ENCODE results near the gene PTGR3. TPM values are rescaled to one million over a fixed set of nuclear protein-coding genes. Genes with fewer than 3 reads are reported as not detected.

The PTGR3 gene
- total RNA-seq, 3 donors from 2014 or later (not counting 1 experiment from before 2014, with no cell fraction given), result 27.4 to 29.4 (median 28.5) TPM

DNA sequence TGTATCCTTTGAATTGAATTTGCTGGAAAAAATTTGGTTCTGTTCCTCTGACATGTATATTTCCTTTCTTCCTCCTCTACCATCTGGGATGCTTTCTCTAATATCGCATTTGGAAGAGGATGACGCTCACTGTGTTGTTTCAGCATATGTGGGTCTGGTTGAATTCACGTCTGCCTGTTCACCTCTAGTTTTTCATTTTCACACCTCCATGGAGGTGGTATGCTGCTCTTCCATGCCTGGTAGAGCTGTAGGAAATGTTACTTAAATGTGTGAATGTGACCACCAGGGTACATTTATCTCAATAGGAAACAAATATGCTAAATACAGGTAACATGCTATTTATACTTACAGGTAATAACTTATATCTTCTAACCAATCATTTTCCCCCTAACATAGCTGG lies 46.2 kb upstream of the PTGR3 start:
- Mint-ChIP-seq H3K4me3 (no peak overlapping the region), H3K27ac (peak overlapping the region; percentile 39 to 60), H3K27me3 (ENCODE audit: low read depth in 2 of 2) (no peaks in the 10 kb centered on the region), H3K36me3 (no peaks in the 10 kb centered on the region), H3K9me3 (peaks cover 0 to 1% of the 10 kb centered on the region in 2 donors), H3K4me1 (peaks cover 55 to 61% of the 10 kb centered on the region in 2 donors)
- H3K27me3 ChIP-seq (ENCODE audit: control insufficient read depth, insufficient read depth, low read length), result no peaks in the 10 kb centered on the region
- peaks cover 6% of the 10 kb centered on the region for H3K4me1 ChIP-seq (ENCODE audit: control insufficient read depth, insufficient read depth, low read length)
- DNase-seq (peak in 1 of 2 donors; percentile 14), ATAC-seq (peak in 2 of 3 donors; percentile 57 to 72)
- WGBS (ENCODE audit: insufficient coverage), result 67% methylated on average over 3 of the region's 3 CpGs
- H3K4me3 ChIP-seq (ENCODE audit: low read length), result no peak overlapping the region
- intact Hi-C loops (cut with micrococcal nuclease), result no loop called here
- H3K36me3 ChIP-seq (ENCODE audit: control insufficient read depth, insufficient read depth, low read length), result no peaks in the 10 kb centered on the region
- no peak overlapping the region for H3K27ac ChIP-seq (ENCODE audit: low read length)
- TF ChIP-seq, protein P1, sequence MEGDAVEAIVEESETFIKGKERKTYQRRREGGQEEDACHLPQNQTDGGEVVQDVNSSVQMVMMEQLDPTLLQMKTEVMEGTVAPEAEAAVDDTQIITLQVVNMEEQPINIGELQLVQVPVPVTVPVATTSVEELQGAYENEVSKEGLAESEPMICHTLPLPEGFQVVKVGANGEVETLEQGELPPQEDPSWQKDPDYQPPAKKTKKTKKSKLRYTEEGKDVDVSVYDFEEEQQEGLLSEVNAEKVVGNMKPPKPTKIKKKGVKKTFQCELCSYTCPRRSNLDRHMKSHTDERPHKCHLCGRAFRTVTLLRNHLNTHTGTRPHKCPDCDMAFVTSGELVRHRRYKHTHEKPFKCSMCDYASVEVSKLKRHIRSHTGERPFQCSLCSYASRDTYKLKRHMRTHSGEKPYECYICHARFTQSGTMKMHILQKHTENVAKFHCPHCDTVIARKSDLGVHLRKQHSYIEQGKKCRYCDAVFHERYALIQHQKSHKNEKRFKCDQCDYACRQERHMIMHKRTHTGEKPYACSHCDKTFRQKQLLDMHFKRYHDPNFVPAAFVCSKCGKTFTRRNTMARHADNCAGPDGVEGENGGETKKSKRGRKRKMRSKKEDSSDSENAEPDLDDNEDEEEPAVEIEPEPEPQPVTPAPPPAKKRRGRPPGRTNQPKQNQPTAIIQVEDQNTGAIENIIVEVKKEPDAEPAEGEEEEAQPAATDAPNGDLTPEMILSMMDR (IDR thresholded peaks at IDR 0.05), result no peak
- H3K9me3 ChIP-seq (ENCODE audit: control insufficient read depth, insufficient read depth, low read length), result peaks cover under 1% of the 10 kb centered on the region

DNA sequence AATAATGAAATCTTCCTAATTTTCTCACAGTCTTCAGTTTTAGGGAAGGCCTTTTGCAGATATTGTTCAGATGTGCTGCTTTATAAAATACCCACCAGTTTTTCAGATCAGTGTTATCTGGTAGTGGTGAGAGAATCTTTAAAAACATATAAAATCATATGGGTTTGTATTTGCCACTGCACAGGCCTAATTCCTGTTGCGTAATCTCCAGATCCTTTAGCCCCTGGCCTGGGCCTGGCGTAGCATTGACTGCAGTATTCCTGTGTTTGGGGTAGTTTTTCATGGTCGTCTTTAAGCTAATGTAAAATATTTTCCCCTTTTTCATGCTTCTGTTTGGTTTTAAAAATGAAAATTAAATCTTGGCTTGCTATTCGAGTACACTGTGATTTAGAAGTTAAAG lies 44.8 kb upstream of the PTGR3 start:
- DNase-seq (no peak), ATAC-seq (no peak)
- H3K4me3 Mint-ChIP-seq, result no peak overlapping the region
- 85% methylated on average over 2 of the region's 4 CpGs for WGBS (ENCODE audit: insufficient coverage)
- H3K4me1 Mint-ChIP-seq, result peaks cover 54 to 66% of the 10 kb centered on the region in 2 donors
- peaks cover 0 to 5% of the 10 kb centered on the region in 2 donors for H3K9me3 Mint-ChIP-seq
- Histone ChIP-seq H3K36me3 (ENCODE audit: control insufficient read depth, insufficient read depth, low read length) (no peaks in the 10 kb centered on the region), H3K4me1 (ENCODE audit: control insufficient read depth, insufficient read depth, low read length) (peaks cover 19% of the 10 kb centered on the region), H3K27me3 (ENCODE audit: control insufficient read depth, insufficient read depth, low read length) (no peaks in the 10 kb centered on the region), H3K9me3 (ENCODE audit: control insufficient read depth, insufficient read depth, low read length) (peaks cover 8% of the 10 kb centered on the region), H3K4me3 (ENCODE audit: low read length) (no peak overlapping the region), H3K27ac (ENCODE audit: low read length) (no peak overlapping the region)
- H3K36me3 Mint-ChIP-seq, result no peaks in the 10 kb centered on the region
- H3K27ac Mint-ChIP-seq, result peak overlapping the region; percentile 63 to 83
- no peaks in the 10 kb centered on the region for H3K27me3 Mint-ChIP-seq (ENCODE audit: low read depth in 2 of 2)
- TF ChIP-seq, protein P1 (IDR thresholded peaks at IDR 0.05), result no peak
- intact Hi-C loops (cut with micrococcal nuclease), result no loop called here

DNA sequence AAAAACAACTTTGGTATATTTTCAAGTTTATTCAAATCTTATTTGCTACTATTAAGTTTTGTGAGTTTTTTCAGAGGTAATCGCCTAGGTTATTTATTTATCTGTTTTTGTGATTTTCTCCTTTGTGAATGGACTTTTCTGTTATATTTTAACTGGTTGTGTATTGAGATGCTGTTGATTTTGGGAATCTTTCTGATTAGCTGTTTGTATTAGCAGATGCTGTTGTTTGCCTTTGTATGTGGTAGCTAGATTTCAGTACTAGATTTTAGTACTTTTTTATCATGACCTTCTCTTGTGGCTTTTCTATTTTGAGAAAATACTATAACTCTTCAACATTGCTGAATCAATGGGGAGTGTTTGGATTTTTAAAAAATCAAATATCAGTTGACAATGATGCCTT lies 44.1 kb upstream of the PTGR3 start:
- H3K4me3 ChIP-seq (ENCODE audit: low read length), result no peak overlapping the region
- Mint-ChIP-seq H3K27me3 (ENCODE audit: low read depth in 2 of 2) (no peaks in the 10 kb centered on the region), H3K4me1 (peaks cover 57 to 66% of the 10 kb centered on the region in 2 donors), H3K4me3 (no peak overlapping the region), H3K36me3 (no peaks in the 10 kb centered on the region), H3K9me3 (peaks cover 0 to 5% of the 10 kb centered on the region in 2 donors), H3K27ac (peak overlapping the region; percentile 63 to 83)
- no peak for ATAC-seq
- no peak for DNase-seq
- TF ChIP-seq, protein P1 (IDR thresholded peaks at IDR 0.05), result no peak
- 100% methylated on average over 1 of the region's 1 CpG for WGBS (ENCODE audit: insufficient coverage)
- H3K9me3 ChIP-seq (ENCODE audit: control insufficient read depth, insufficient read depth, low read length), result peaks cover 8% of the 10 kb centered on the region
- H3K36me3 ChIP-seq (ENCODE audit: control insufficient read depth, insufficient read depth, low read length), result no peaks in the 10 kb centered on the region
- H3K4me1 ChIP-seq (ENCODE audit: control insufficient read depth, insufficient read depth, low read length), result peaks cover 24% of the 10 kb centered on the region
- intact Hi-C loops (cut with micrococcal nuclease), result no loop called here
- H3K27ac ChIP-seq (ENCODE audit: low read length), result no peak overlapping the region
- H3K27me3 ChIP-seq (ENCODE audit: control insufficient read depth, insufficient read depth, low read length), result no peaks in the 10 kb centered on the region

DNA sequence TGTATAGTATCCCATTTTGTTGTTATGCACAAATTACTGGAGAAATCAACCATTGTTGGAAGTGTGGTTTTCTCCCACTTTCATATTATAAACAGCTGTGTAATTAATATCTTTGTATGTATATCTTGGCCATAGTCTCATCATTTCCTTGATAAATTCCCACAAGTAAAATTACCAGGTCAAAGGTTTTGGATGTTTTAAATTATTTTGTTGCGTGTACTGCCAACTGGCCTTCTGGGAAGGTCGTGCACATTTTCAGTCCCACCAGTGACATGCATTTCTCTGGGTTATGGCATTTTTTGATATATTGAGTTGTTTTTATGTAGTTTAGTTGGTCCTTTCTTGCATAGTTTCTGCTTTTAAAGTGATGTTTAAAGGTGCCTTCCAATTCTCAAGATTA lies 43.2 kb upstream of the PTGR3 start:
- Mint-ChIP-seq H3K27me3 (ENCODE audit: low read depth in 2 of 2) (no peaks in the 10 kb centered on the region), H3K4me1 (peaks cover 58 to 69% of the 10 kb centered on the region in 2 donors), H3K36me3 (no peaks in the 10 kb centered on the region), H3K4me3 (no peak overlapping the region), H3K9me3 (peaks cover 0 to 5% of the 10 kb centered on the region in 2 donors), H3K27ac (no peak overlapping the region)
- peaks cover 8% of the 10 kb centered on the region for H3K9me3 ChIP-seq (ENCODE audit: control insufficient read depth, insufficient read depth, low read length)
- no peak overlapping the region for H3K27ac ChIP-seq (ENCODE audit: low read length)
- H3K27me3 ChIP-seq (ENCODE audit: control insufficient read depth, insufficient read depth, low read length), result no peaks in the 10 kb centered on the region
- intact Hi-C loops (cut with micrococcal nuclease), result no loop called here
- no peak for DNase-seq
- WGBS (ENCODE audit: insufficient coverage), result 95% methylated on average over 2 of the region's 2 CpGs
- H3K4me1 ChIP-seq (ENCODE audit: control insufficient read depth, insufficient read depth, low read length), result peaks cover 22% of the 10 kb centered on the region
- no peaks in the 10 kb centered on the region for H3K36me3 ChIP-seq (ENCODE audit: control insufficient read depth, insufficient read depth, low read length)
- TF ChIP-seq, protein P1 (IDR thresholded peaks at IDR 0.05), result no peak
- no peak overlapping the region for H3K4me3 ChIP-seq (ENCODE audit: low read length)
- ATAC-seq, result no peak
